OCI-LY7 (cell line): ENCODE data around the gene IFT43. TPM values are rescaled to one million over a fixed set of nuclear protein-coding genes. Genes with fewer than 3 reads are reported as not detected.

ENCODE experiments used
- BruUV-seq: library from RNA; stranded (reverse); fragments of 400-500 nt; replicated peaks from 2 replicates; lab custom pipeline; 2021; lab: Mats Ljungman, UMichigan
- CTCF ChIA-PET: fragments of 300-600 bp; sonication (Branson Sonifier 250); formaldehyde crosslinking; loops from one replicate; lab custom pipeline; 2022; ENCODE audit warnings: antibody characterized with exemption; ENCODE audit not compliant: unreplicated experiment; lab: Charles Lee
- POLR2A ChIA-PET: fragments of 300-600 bp; sonication (Branson Sonifier 250); formaldehyde crosslinking; loops from one replicate; lab custom pipeline; 2022; ENCODE audit warnings: antibody characterized with exemption; lab: Charles Lee
- DNase-seq: peaks from one replicate; pipeline ENCODE4 v3.0.0-alpha.2; 2015; ENCODE audit warnings: low spot score
- H2AFZ ChIP-seq: fragments of 200-600 bp; sonication (generic), shearing (Covaris generic); 2 replicates; pipeline ENCODE4 v1.6.1; 2014; ENCODE audit warnings: mild to moderate bottlenecking, antibody characterized with exemption, low read length, moderate library complexity
- H3K27ac ChIP-seq: fragments of 200-600 bp; sonication (generic); 2 replicates; pipeline ENCODE4 v1.5.1; 2014; ENCODE audit warnings: mixed run types, low read depth, mild to moderate bottlenecking, moderate library complexity, low read length, inconsistent platforms; ENCODE audit not compliant: poor library complexity, severe bottlenecking
- H3K36me3 ChIP-seq: fragments of 200-600 bp; sonication (generic); 2 replicates; pipeline ENCODE4 v1.6.1; 2014; ENCODE audit warnings: mild to moderate bottlenecking, antibody characterized with exemption, low read length, moderate library complexity, mixed read lengths; ENCODE audit not compliant: insufficient read depth
- H3K4me1 ChIP-seq: fragments of 200-600 bp; sonication (generic); 2 replicates; pipeline ENCODE4 v1.5.1; 2014; ENCODE audit warnings: mild to moderate bottlenecking, low read length; ENCODE audit not compliant: insufficient read depth, poor library complexity, severe bottlenecking
- H3K4me2 ChIP-seq: fragments of 200-600 bp; sonication (generic); 2 replicates; pipeline ENCODE4 v1.6.1; 2014; ENCODE audit warnings: mild to moderate bottlenecking, low read length
- H3K4me3 ChIP-seq: fragments of 200-600 bp; sonication (generic); 2 replicates; pipeline ENCODE4 v1.5.1; 2014; ENCODE audit warnings: mild to moderate bottlenecking, low read depth, low read length; ENCODE audit not compliant: poor library complexity, severe bottlenecking
- H3K79me2 ChIP-seq: fragments of 200-600 bp; sonication (generic); 2 replicates; pipeline ENCODE4 v1.6.1; 2016; ENCODE audit warnings: low read depth, mild to moderate bottlenecking, low read length, moderate library complexity, mixed read lengths; ENCODE audit not compliant: insufficient read depth
- H3K9me2 ChIP-seq: fragments of 200-600 bp; sonication (generic); 2 replicates; pipeline ENCODE4 v1.6.1; 2016; ENCODE audit warnings: mild to moderate bottlenecking, low read length, mixed read lengths; ENCODE audit not compliant: insufficient read depth
- H3K9me3 ChIP-seq: fragments of 200-600 bp; sonication (generic); 2 replicates; pipeline ENCODE4 v1.6.1; 2014; ENCODE audit warnings: mild to moderate bottlenecking, mixed run types, low read length, mixed read lengths
- H4K20me1 ChIP-seq: fragments of 200-600 bp; sonication (generic); 2 replicates; pipeline ENCODE4 v1.6.1; 2014; ENCODE audit warnings: mild to moderate bottlenecking, antibody characterized with exemption, low read length, moderate library complexity, mixed read lengths; ENCODE audit not compliant: insufficient read depth
- EZH2phosphoT487 ChIP-seq: fragments of 200-600 bp; sonication (generic); IDR thresholded peaks from 2 replicates; pipeline ENCODE4 v1.6.1; 2018; ENCODE audit warnings: low read depth, borderline replicate concordance, mild to moderate bottlenecking, mixed run types, antibody characterized with exemption, low read length, moderate library complexity, mixed read lengths
- intact Hi-C: fragments of 100-400 bp; cut with micrococcal nuclease; formaldehyde crosslinking; loops from one replicate; pipeline ENCODE4 v1.10.0; 2022; ENCODE audit not compliant: unreplicated experiment
- total RNA-seq, 2 experiments: library from RNA; depleted of rRNA in 1 of 2; stranded (reverse); fragments of >200 nt in 1 of 2; shearing (Covaris generic) in 1 of 2; gene quantifications; 2 replicates each; pipeline ENCODE4 v1.2.3, GENCODE V29; 2014 to 2022
- TF ChIP-seq, protein P1 (sequence below): fragments of 200-600 bp; sonication (generic); conservative IDR thresholded peaks from 2 replicates; pipeline ENCODE4 v1.5.1; 2014; ENCODE audit warnings: mild to moderate bottlenecking, antibody characterized with exemption, low read length, moderate library complexity, mixed read lengths

The IFT43 gene
- total RNA-seq, 2 experiments from 2014 or later, result 9.3 to 13.6 TPM

DNA sequence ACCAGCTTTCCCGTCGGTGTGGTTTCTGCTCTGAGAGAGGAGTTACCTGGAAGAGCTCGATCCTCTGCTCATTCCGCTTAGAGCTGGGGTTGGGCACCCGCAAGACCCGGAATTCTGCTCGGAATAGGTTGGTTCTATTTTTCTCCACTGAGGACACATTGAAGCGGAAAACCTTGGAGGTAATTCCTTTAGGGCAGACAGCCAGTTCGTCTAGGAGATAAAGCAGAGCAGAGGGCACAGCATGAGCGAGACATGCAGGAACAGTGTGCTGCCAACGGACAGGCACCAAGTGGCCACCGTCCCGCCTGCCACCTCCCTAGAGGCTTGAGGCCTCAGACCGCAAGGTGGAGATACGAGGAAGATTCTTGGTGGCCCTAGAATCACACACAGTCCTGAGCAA is 14.1 kb upstream of the IFT43 start:
- no TSS peak for BruUV-seq
- H2AFZ ChIP-seq, result no peak overlapping the region
- no peak overlapping the region for H3K27ac ChIP-seq
- DNase-seq, result no peak
- intact Hi-C loops, result no loop called here
- H4K20me1 ChIP-seq, result no peaks in the 10 kb centered on the region
- H3K9me3 ChIP-seq, result no peaks in the 10 kb centered on the region
- CTCF ChIA-PET, result no interaction called here
- H3K9me2 ChIP-seq, result no peaks in the 10 kb centered on the region
- H3K36me3 ChIP-seq, result no peaks in the 10 kb centered on the region
- no peak for TF ChIP-seq EZH2phosphoT487
- TF ChIP-seq, protein P1, sequence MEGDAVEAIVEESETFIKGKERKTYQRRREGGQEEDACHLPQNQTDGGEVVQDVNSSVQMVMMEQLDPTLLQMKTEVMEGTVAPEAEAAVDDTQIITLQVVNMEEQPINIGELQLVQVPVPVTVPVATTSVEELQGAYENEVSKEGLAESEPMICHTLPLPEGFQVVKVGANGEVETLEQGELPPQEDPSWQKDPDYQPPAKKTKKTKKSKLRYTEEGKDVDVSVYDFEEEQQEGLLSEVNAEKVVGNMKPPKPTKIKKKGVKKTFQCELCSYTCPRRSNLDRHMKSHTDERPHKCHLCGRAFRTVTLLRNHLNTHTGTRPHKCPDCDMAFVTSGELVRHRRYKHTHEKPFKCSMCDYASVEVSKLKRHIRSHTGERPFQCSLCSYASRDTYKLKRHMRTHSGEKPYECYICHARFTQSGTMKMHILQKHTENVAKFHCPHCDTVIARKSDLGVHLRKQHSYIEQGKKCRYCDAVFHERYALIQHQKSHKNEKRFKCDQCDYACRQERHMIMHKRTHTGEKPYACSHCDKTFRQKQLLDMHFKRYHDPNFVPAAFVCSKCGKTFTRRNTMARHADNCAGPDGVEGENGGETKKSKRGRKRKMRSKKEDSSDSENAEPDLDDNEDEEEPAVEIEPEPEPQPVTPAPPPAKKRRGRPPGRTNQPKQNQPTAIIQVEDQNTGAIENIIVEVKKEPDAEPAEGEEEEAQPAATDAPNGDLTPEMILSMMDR, result no peak
- no peak overlapping the region for H3K4me2 ChIP-seq
- H3K4me3 ChIP-seq, result no peak overlapping the region
- H3K4me1 ChIP-seq, result peaks cover 20% of the 10 kb centered on the region
- no peaks in the 10 kb centered on the region for H3K79me2 ChIP-seq
- POLR2A ChIA-PET, result no interaction called here

DNA sequence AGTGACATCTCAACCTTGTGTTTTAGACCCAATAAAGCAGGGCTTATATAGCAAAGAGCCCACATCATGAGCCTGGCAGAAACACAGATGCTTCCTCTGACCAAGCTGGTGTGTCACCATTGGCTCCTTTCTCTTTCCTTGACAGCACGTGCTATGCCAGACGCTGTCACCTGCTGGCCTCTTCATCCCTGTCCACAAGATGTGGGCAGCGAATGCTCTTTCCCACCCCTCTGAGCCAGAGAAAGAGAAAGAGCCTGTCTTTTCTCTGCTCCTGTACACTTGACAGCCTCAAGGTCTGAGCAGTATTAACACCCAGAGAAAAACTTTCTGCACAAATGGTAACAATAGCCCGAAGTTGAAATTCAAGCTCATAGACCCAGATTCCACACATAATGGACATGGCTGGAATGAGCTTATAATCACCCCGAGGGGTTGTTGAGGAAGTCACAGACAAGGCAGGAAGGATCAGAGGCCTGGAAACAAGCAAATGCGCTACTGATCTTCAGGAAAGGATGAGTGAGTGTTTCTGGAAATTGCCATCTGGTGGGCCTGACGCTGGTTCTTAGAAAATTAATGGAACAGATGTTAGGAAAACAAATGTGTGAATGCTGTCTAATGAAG is 12.7 kb upstream of the IFT43 start:
- Histone ChIP-seq H3K9me2 (no peaks in the 10 kb centered on the region), H3K4me2 (no peak overlapping the region), H2AFZ (no peak overlapping the region), H3K9me3 (no peaks in the 10 kb centered on the region), H3K4me1 (peaks cover 34% of the 10 kb centered on the region), H3K4me3 (no peak overlapping the region), H3K27ac (no peak overlapping the region), H3K79me2 (no peaks in the 10 kb centered on the region), H4K20me1 (no peaks in the 10 kb centered on the region), H3K36me3 (no peaks in the 10 kb centered on the region)
- TF ChIP-seq, protein P1, result no peak
- TF ChIP-seq EZH2phosphoT487, result no peak
- CTCF ChIA-PET, result interaction anchor here (1.4 kb wide), 1 partner anchor 13 kb away, joined by 3 read pairs; no protein-coding TSS in a partner anchor
- intact Hi-C loops, result no loop called here
- no peak for DNase-seq
- no TSS peak for BruUV-seq
- POLR2A ChIA-PET, result interaction anchor here (1.7 kb wide), 1 partner anchor 8 kb away, joined by 5 read pairs; no protein-coding TSS in a partner anchor
